ENCODE data around the gene CHCHD10. TPM values are rescaled to one million over a fixed set of nuclear protein-coding genes. Genes with fewer than 3 reads are reported as not detected.
"Not testable (repeated sequence)": the region's sequence is repeated elsewhere in the genome, so short reads cannot be mapped to it uniquely, and the experiment has no call there.

The CHCHD10 gene
- total and polyA plus RNA-seq, 10 of the 15 experiments (the other 5 are each of a cell fraction or from before 2014, with no cell fraction given): 13.2 to 241 (median 128) TPM

DNA sequence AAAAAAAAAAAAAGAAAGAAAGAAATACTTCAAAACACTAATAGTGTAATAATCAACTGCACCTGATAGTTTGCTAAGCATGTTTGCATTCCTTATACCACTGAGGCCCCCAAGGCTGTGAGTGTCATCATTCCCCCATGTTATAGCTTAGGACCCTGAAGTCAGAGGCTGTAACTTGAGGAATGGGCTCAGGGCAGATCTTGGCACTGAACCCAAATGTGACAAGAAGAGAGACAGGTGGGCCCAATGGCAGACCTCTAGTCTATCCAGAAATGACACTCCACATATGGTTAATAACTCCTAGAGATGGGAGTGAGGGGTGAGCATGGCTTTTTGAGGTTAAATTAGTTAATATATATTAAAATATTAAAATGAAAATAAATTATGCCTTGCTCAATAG lies 30.1 kb downstream of the CHCHD10 start:
- TF ChIP-seq HCFC1 (IDR thresholded peaks at IDR 0.05; ENCODE audit: low read length): no peak
- Histone ChIP-seq H3K27ac (ENCODE audit: control insufficient read depth, insufficient read depth) (no peak overlapping the region), H2AFZ (ENCODE audit: control insufficient read depth, low read depth, low read length) (no peak overlapping the region), H3K27me3 (replicated peaks in 1 of 2; ENCODE audit: control insufficient read depth in 2 of 2, insufficient read depth in 2 of 2, low read length in 1 of 2) (no peaks in the 10 kb centered on the region), H3K36me3 (ENCODE audit: control insufficient read depth in 2 of 2, insufficient read depth in 2 of 2, low read length in 1 of 2) (no peaks in the 10 kb centered on the region), H3K4me2 (ENCODE audit: control insufficient read depth, insufficient read depth) (no peak overlapping the region), H4K20me1 (ENCODE audit: control insufficient read depth, insufficient read depth) (no peaks in the 10 kb centered on the region), H3K4me3 (no peak overlapping the region), H3K4me1 (ENCODE audit: control insufficient read depth, insufficient read depth, low read length) (no peaks in the 10 kb centered on the region), H3K79me2 (ENCODE audit: control insufficient read depth, insufficient read depth, low read length) (no peaks in the 10 kb centered on the region), H3K9me3 (replicated peaks; ENCODE audit: control insufficient read depth, insufficient read depth, low read length) (no peaks in the 10 kb centered on the region), H3K9ac (ENCODE audit: control insufficient read depth, insufficient read depth, low read length) (no peak overlapping the region)
- in situ Hi-C loops (cut with MboI) (no loop called here), intact Hi-C loops (cut with micrococcal nuclease; ENCODE audit: unreplicated experiment) (no loop called here)
- ATAC-seq: no peak
- ChIA-PET SMC1A (ENCODE audit: uncharacterized antibody, unreplicated experiment) (interaction anchor here (1.4 kb wide), 1 partner anchor 114 kb away, joined by 3 read pairs; no protein-coding TSS in a partner anchor), RAD21 (ENCODE audit: unreplicated experiment) (interaction anchor here (0.7 kb wide), 1 partner anchor 108 kb away, joined by 3 read pairs; no protein-coding TSS in a partner anchor), CTCF (interaction anchor here (0.6 to 1.4 kb wide), 2 partner anchors 12 to 14 kb away, joined by 3 read pairs; no protein-coding TSS in a partner anchor), POLR2A (interaction anchor here (0.6 to 0.7 kb wide), 3 partner anchors 29 to 1325 kb away, joined by 3 to 4 read pairs (median 4); no protein-coding TSS in a partner anchor)
- no peak for DNase-seq (ENCODE audit: low read depth, low spot score)
- no peak for FAIRE-seq
- BruUV-seq (replicated peaks): no TSS peak

DNA sequence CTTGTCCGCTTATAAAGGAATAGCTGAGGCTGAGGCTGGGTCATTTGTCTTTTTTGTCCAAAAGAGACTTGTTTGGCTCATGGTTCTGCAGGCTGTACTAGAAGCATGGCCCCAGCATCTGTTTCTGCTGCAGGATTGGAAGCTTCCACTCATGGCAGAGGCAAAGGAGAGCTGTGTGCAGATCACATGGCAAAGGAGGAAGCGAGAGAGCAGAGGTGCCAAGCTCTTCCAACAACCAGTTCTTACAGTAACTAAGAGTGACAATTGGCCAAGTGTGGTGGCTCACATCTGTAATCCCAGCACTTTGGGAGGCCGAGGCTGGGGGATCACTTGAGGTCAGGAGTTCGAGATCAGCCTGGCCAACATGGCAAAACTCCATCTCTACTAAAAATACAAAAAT lies 39.7 kb downstream of the CHCHD10 start:
- H3K4me3 ChIP-seq; H3K27ac ChIP-seq (ENCODE audit: control insufficient read depth, insufficient read depth); intact Hi-C loops (cut with micrococcal nuclease; ENCODE audit: unreplicated experiment); H4K20me1 ChIP-seq (ENCODE audit: control insufficient read depth, insufficient read depth); H2AFZ ChIP-seq (ENCODE audit: control insufficient read depth, low read depth, low read length); FAIRE-seq; POLR2A ChIA-PET; H3K9ac ChIP-seq (ENCODE audit: control insufficient read depth, insufficient read depth, low read length); H3K36me3 ChIP-seq (ENCODE audit: control insufficient read depth in 2 of 2, insufficient read depth in 2 of 2, low read length in 1 of 2); BruUV-seq (replicated peaks); H3K79me2 ChIP-seq (ENCODE audit: control insufficient read depth, insufficient read depth, low read length); RAD21 ChIA-PET (ENCODE audit: unreplicated experiment); in situ Hi-C loops (cut with MboI); H3K4me1 ChIP-seq (ENCODE audit: control insufficient read depth, insufficient read depth, low read length); H3K27me3 ChIP-seq (replicated peaks in 1 of 2; ENCODE audit: control insufficient read depth in 2 of 2, insufficient read depth in 2 of 2, low read length in 1 of 2); H3K9me3 ChIP-seq (replicated peaks; ENCODE audit: control insufficient read depth, insufficient read depth, low read length); H3K4me2 ChIP-seq (ENCODE audit: control insufficient read depth, insufficient read depth); DNase-seq (ENCODE audit: low read depth, low spot score): not testable (repeated sequence)
- peak; percentile 47; the same call in 2 of the 3 replicates for ATAC-seq
- ChIA-PET SMC1A (ENCODE audit: uncharacterized antibody, unreplicated experiment) (interaction anchor here (0.7 to 0.9 kb wide), 2 partner anchors 15 to 25 kb away, joined by 3 read pairs; no protein-coding TSS in a partner anchor), CTCF (interaction anchor here (1.2 kb wide), 1 partner anchor 8 kb away, joined by 4 read pairs; no protein-coding TSS in a partner anchor)
- WGBS (ENCODE audit: insufficient coverage, insufficient replicate concordance, low lambda C conversion rate, missing lambda C conversion rate): 16% methylated on average over 4 of the region's 4 CpGs

Data from GM12878 (cell line).